ENCODE results near the gene PDXDC1.
"Not testable (repeated sequence)": the region's sequence is repeated elsewhere in the genome, so short reads cannot be mapped to it uniquely, and the experiment has no call there.

DNA sequence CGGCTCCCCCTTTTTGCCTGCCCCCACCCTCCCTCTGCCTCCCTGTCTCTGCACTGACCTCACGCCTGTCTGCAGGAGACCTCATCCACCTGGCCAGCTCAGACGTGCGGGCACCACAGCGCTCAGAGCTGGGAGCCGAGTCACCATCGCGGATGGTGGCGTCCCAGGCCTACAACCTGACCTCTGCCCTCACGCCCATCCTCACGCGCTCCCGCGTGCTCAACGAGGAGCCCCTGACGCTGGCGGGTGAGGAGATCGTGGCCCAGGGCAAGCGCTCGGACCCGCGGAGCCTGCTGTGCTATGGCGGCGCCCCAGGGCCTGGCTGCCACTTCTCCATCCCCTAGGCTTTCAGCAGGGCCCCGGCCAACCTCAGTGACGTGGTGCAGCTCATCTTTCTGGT, 45.6 kb upstream of the PDXDC1 start:
- TF ChIP-seq CTCF (IDR thresholded peaks at IDR 0.05); POLR2A (IDR thresholded peaks at IDR 0.05; ENCODE audit: low read length); RFX5 (IDR thresholded peaks at IDR 0.05); HDAC2 (IDR thresholded peaks at IDR 0.05); JUNB (IDR thresholded peaks at IDR 0.05); EP300 (IDR thresholded peaks at IDR 0.05); RNF2 (IDR thresholded peaks at IDR 0.05; ENCODE audit: borderline replicate concordance, low read depth): not testable (repeated sequence)

Measured in A549 (cell line).